Osteocyte (in vitro differentiated cells): ENCODE results near the gene SLC25A13. TPM values are rescaled to one million over a fixed set of nuclear protein-coding genes. Genes with fewer than 3 reads are reported as not detected.

Source experiments
- DNase-seq: peaks from one replicate; pipeline ENCODE4 v3.0.0; 2021; ENCODE audit warnings: mixed read lengths; ENCODE audit not compliant: unreplicated experiment; ENCODE audit errors: extremely low spot score
- H3K27ac Mint-ChIP-seq: one replicate; pipeline ENCODE4 v1.8.0; 2021; ENCODE audit warnings: mild to moderate bottlenecking, mixed read lengths; ENCODE audit not compliant: unreplicated experiment
- H3K27me3 Mint-ChIP-seq: one replicate; pipeline ENCODE4 v1.8.0; 2021; ENCODE audit warnings: mixed read lengths; ENCODE audit not compliant: unreplicated experiment
- H3K36me3 Mint-ChIP-seq: one replicate; pipeline ENCODE4 v1.8.0; 2021; ENCODE audit warnings: mixed read lengths; ENCODE audit not compliant: unreplicated experiment
- H3K4me1 Mint-ChIP-seq: one replicate; pipeline ENCODE4 v1.8.0; 2021; ENCODE audit warnings: mixed read lengths; ENCODE audit not compliant: unreplicated experiment
- H3K4me3 Mint-ChIP-seq: one replicate; pipeline ENCODE4 v1.8.0; 2021; ENCODE audit warnings: mild to moderate bottlenecking, moderate library complexity, mixed read lengths; ENCODE audit not compliant: unreplicated experiment
- H3K9me3 Mint-ChIP-seq: one replicate; pipeline ENCODE4 v1.8.0; 2021; ENCODE audit warnings: mixed read lengths; ENCODE audit not compliant: unreplicated experiment
- total RNA-seq: library from RNA; stranded (reverse); gene quantifications from 2 replicates; pipeline ENCODE4 v1.2.1, GENCODE V29; 2021
- TF ChIP-seq, protein P1 (sequence below): fragments of 200-600 bp; sonication (generic); IDR thresholded peaks from 2 replicates; pipeline ENCODE4 v1.5.0; 2021; ENCODE audit warnings: antibody characterized with exemption, mild to moderate bottlenecking, moderate library complexity

The SLC25A13 gene
- total RNA-seq, 1 donor from 2014 or later = 29.3 TPM

DNA sequence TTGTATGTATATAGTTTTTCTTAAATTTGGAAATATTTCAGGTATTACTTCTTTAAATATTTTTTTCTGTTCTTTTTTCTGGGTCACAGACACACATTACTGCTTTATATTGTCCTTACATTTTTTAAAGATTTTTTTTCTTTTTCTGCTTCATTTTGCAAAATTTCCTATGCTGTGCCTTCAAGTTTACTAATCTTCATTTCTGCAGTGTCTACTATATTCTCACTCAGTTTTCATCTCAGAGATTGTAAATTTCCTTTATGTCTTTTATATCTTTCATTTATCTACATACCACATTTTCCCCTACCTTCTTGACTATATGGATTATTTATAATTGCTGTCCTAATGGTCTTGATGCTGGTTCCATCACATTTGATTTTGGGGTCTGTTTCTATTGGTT is 210.5 kb downstream of the SLC25A13 start:
- Mint-ChIP-seq H3K27ac (no peak overlapping the region), H3K9me3 (peaks cover 18% of the 10 kb centered on the region), H3K4me3 (no peak overlapping the region), H3K27me3 (peaks cover 10% of the 10 kb centered on the region), H3K4me1 (no peaks in the 10 kb centered on the region), H3K36me3 (peaks cover 2% of the 10 kb centered on the region)
- DNase-seq = no peak
- TF ChIP-seq, protein P1, sequence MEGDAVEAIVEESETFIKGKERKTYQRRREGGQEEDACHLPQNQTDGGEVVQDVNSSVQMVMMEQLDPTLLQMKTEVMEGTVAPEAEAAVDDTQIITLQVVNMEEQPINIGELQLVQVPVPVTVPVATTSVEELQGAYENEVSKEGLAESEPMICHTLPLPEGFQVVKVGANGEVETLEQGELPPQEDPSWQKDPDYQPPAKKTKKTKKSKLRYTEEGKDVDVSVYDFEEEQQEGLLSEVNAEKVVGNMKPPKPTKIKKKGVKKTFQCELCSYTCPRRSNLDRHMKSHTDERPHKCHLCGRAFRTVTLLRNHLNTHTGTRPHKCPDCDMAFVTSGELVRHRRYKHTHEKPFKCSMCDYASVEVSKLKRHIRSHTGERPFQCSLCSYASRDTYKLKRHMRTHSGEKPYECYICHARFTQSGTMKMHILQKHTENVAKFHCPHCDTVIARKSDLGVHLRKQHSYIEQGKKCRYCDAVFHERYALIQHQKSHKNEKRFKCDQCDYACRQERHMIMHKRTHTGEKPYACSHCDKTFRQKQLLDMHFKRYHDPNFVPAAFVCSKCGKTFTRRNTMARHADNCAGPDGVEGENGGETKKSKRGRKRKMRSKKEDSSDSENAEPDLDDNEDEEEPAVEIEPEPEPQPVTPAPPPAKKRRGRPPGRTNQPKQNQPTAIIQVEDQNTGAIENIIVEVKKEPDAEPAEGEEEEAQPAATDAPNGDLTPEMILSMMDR = no peak

DNA sequence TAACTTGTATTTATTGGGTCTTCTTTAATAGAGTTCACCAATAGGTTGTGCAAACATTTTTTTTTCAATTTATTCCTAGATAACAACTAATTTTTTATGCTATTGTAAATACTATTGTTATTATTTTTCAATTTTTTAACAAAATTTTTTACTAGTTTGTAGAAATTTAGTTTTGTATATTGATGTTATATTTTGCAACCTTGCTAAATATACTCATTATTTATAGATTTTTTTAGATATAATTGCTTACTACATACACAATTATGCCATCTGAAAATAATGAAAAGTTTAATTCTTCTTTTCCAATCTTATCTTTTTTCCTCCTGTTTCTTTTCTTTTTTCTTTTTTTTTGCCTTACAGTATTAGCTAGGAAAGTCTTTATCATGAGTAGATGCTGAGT is 216.9 kb downstream of the SLC25A13 start:
- Mint-ChIP-seq H3K9me3 (no peaks in the 10 kb centered on the region), H3K27me3 (peaks cover 9% of the 10 kb centered on the region), H3K27ac (no peak overlapping the region), H3K4me1 (no peaks in the 10 kb centered on the region), H3K4me3 (no peak overlapping the region), H3K36me3 (no peaks in the 10 kb centered on the region)
- DNase-seq = no peak
- TF ChIP-seq, protein P1 = no peak

DNA sequence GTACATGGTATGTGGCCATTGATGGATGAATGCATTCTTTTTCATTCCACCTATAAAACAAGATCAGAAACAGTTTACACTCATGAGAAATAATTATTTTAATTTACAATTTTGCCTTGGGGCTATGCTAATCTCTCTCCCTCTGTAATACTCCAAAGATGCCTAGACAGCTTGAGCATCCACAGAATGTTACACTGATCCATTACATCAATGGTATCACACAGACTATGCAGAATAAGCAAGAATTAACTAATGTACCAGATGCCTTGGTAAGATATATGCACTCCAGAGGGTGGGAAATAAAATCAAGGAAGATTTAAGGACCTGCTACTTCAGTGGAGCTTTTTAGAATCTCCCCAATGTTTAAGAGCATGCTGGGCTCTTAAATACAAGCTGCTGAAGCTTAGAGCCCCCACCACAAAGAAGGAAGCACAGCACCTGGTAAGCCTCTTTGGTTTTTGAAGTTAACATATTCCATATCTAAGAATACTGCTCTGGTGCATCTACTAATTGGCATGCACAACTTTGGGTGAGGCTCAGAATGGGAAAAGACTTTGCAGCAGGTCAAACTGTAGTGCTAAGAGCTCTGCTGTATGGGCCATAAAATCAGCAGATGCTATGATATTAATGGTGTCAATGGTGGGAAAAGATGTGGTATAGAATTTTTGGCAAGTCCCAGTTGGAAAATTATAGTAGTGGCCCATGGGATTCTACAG is 219.6 kb downstream of the SLC25A13 start:
- H3K4me1 Mint-ChIP-seq = no peaks in the 10 kb centered on the region
- H3K9me3 Mint-ChIP-seq = peaks cover 6% of the 10 kb centered on the region
- no peak overlapping the region for H3K27ac Mint-ChIP-seq
- peaks cover 2% of the 10 kb centered on the region for H3K27me3 Mint-ChIP-seq
- H3K4me3 Mint-ChIP-seq = no peak overlapping the region
- H3K36me3 Mint-ChIP-seq = peaks cover 9% of the 10 kb centered on the region
- TF ChIP-seq, protein P1 = no peak
- no peak for DNase-seq

DNA sequence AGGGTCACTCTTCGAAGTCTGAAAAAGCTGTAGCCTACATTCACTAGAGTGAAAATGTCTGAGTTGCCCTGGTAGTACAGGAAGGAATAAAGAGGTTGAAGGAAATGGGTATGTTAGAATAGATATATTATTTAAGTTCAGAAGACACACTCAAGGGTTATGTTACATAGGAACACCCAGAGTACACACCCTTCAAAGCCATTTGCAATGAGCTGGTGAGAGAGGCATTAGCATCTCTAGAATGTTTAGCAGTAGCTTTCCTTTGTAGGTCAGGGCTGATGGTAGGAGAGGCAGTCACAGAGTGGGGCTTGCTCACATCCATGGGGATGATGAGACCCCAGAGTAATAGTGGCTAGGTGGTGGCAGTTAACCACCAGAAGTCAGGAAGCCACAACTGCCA is 221.2 kb downstream of the SLC25A13 start:
- H3K4me3 Mint-ChIP-seq = no peak overlapping the region
- H3K27me3 Mint-ChIP-seq = peaks cover 2% of the 10 kb centered on the region
- DNase-seq = no peak
- H3K4me1 Mint-ChIP-seq = no peaks in the 10 kb centered on the region
- H3K36me3 Mint-ChIP-seq = peaks cover 9% of the 10 kb centered on the region
- peaks cover 6% of the 10 kb centered on the region for H3K9me3 Mint-ChIP-seq
- H3K27ac Mint-ChIP-seq = no peak overlapping the region
- TF ChIP-seq, protein P1 = no peak

DNA sequence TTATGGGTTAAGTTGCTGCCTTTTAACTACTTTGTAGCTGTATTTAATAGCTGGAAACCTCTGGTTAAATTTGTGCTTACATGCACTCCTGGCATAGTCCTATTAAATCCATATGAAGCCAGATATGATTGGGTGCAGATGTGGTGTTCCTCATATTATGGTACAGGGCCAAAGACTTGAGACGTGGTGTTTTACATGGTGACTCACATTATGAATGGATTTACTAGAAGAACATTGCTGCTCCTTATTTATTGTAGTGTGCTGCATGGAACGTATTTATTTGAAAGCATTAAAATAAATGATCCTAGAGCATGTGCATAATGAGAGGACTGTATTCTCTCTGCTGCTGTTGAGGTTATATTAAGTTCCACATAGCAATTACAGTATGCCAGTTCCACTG is 224.1 kb downstream of the SLC25A13 start:
- no peak overlapping the region for H3K27ac Mint-ChIP-seq
- H3K4me3 Mint-ChIP-seq = no peak overlapping the region
- no peaks in the 10 kb centered on the region for H3K27me3 Mint-ChIP-seq
- peaks cover 19% of the 10 kb centered on the region for H3K36me3 Mint-ChIP-seq
- H3K4me1 Mint-ChIP-seq = peaks cover 12% of the 10 kb centered on the region
- no peak for DNase-seq
- H3K9me3 Mint-ChIP-seq = peaks cover 6% of the 10 kb centered on the region
- TF ChIP-seq, protein P1 = no peak
